HG02840 (cell line): ENCODE measurements around the gene IGSF22.
A peak's percentile ranks its signal among the peaks of the same experiment; 100 is the strongest.

Experiments
- ATAC-seq: cut with Tn5 transposase; IDR thresholded peaks from one replicate; pipeline ENCODE4 v1.9.1; 2021; ENCODE audit warnings: mild to moderate bottlenecking, moderate library complexity, moderate number of reproducible peaks; ENCODE audit not compliant: unreplicated experiment, low FRiP score

Gene IGSF22

GRCh38 chr11:18715476-18715875 lies 10.5 kb downstream of the IGSF22 start:
- no peak for ATAC-seq

- ATAC-seq, result no peak
Observed at GRCh38 chr11:18714443-18714780, 11.6 kb downstream of the IGSF22 start.

- no peak for ATAC-seq
Observed at GRCh38 chr11:18713646-18714442, 12.1 kb downstream of the IGSF22 start.

- no peak for ATAC-seq
Observed at GRCh38 chr11:18710545-18710944, 15.4 kb downstream of the IGSF22 start.

- no peak for ATAC-seq
Observed at GRCh38 chr11:18709414-18709813, 16.6 kb downstream of the IGSF22 start.

GRCh38 chr11:18707811-18708340 lies 18.1 kb downstream of the IGSF22 start:
- ATAC-seq, result no peak

- ATAC-seq, result no peak
Observed at GRCh38 chr11:18706330-18707243, 19.4 kb downstream of the IGSF22 start.

- no peak for ATAC-seq
Observed at GRCh38 chr11:18705651-18706281, 20.2 kb downstream of the IGSF22 start.

- ATAC-seq, result no peak
Observed at GRCh38 chr11:18704698-18705097, 21.3 kb downstream of the IGSF22 start.

- no peak for ATAC-seq
Observed at GRCh38 chr11:18704045-18704645, 21.8 kb downstream of the IGSF22 start.

GRCh38 chr11:18703001-18703763 lies 22.8 kb downstream of the IGSF22 start:
- no peak for ATAC-seq

- ATAC-seq, result no peak
Observed at GRCh38 chr11:18701614-18702216, 24.3 kb downstream of the IGSF22 start.

- no peak for ATAC-seq
Observed at GRCh38 chr11:18700872-18701271, 25.1 kb downstream of the IGSF22 start.

- ATAC-seq, result no peak
Observed at GRCh38 chr11:18700375-18700774, 25.6 kb downstream of the IGSF22 start.

- no peak for ATAC-seq
Observed at GRCh38 chr11:18699848-18700261, 26.1 kb downstream of the IGSF22 start.

GRCh38 chr11:18699269-18699596 lies 26.8 kb downstream of the IGSF22 start:
- ATAC-seq, result no peak

- ATAC-seq, result peak; percentile 84
Observed at GRCh38 chr11:18698341-18699268, 27.4 kb downstream of the IGSF22 start, which contains the start of gene TMEM86A. Gene TMEM86A, plus strand, starts transcription at chr11:18698779. Its CDS starts 108 bp downstream, at chr11:18698887.

GRCh38 chr11:18697576-18697975 lies 28.4 kb downstream of the IGSF22 start:
- ATAC-seq, result no peak
